ENCODE measurements around the gene UBE2H.

UBE2H gene

GRCh38 chr7:129908181-129908580 lies 44.6 kb downstream of the UBE2H start:
- H3K27ac ChIP-seq: no peak overlapping the region
- TF ChIP-seq ZFX (IDR thresholded peaks at IDR 0.05) (no peak), CTCF (conservative IDR thresholded peaks at IDR 0.05) (no peak)

- no peak for TF ChIP-seq CTCF (conservative IDR thresholded peaks at IDR 0.05)
- no peak for TF ChIP-seq ZFX (IDR thresholded peaks at IDR 0.05)
- no peak overlapping the region for H3K27ac ChIP-seq
These were observed 45.5 kb downstream of the UBE2H start for GRCh38 chr7:129907122-129907736.

GRCh38 chr7:129906700-129907099 lies 46.1 kb downstream of the UBE2H start:
- no peak overlapping the region; the same call in 1 of the 2 replicates for H3K27ac ChIP-seq

GRCh38 chr7:129903935-129904334 lies 48.8 kb downstream of the UBE2H start:
- H3K27ac ChIP-seq: no peak overlapping the region
- TF ChIP-seq CTCF (conservative IDR thresholded peaks at IDR 0.05): no peak

More at GRCh38 chr7:129906700-129907099, 46.1 kb downstream of the UBE2H start:
- TF ChIP-seq CTCF (conservative IDR thresholded peaks at IDR 0.05) (no peak), ZFX (IDR thresholded peaks at IDR 0.05) (no peak)

GRCh38 chr7:129902788-129903422 lies 49.9 kb downstream of the UBE2H start:
- no peak overlapping the region for H3K27ac ChIP-seq
- TF ChIP-seq CTCF (conservative IDR thresholded peaks at IDR 0.05): no peak
- TF ChIP-seq ZFX (IDR thresholded peaks at IDR 0.05): no peak

- no peak overlapping the region; the same call in 1 of the 2 replicates for H3K27ac ChIP-seq
These were observed 54.1 kb downstream of the UBE2H start for GRCh38 chr7:129898502-129899160.

More at GRCh38 chr7:129898502-129899160, 54.1 kb downstream of the UBE2H start:
- TF ChIP-seq CTCF (conservative IDR thresholded peaks at IDR 0.05): no peak
- no peak for TF ChIP-seq ZFX (IDR thresholded peaks at IDR 0.05)

All from C4-2B (cell line).